OCI-LY7 (cell line): ENCODE data around the gene SH3TC1. TPM values are rescaled to one million over a fixed set of nuclear protein-coding genes. Genes with fewer than 3 reads are reported as not detected.

Experiments used
- BruUV-seq: library from RNA; stranded (reverse); fragments of 400-500 nt; replicated peaks from 2 replicates; lab custom pipeline; 2021; lab: Mats Ljungman, UMichigan
- CTCF ChIA-PET: fragments of 300-600 bp; sonication (Branson Sonifier 250); formaldehyde crosslinking; loops from one replicate; lab custom pipeline; 2022; ENCODE audit warnings: antibody characterized with exemption; ENCODE audit not compliant: unreplicated experiment; lab: Charles Lee
- POLR2A ChIA-PET: fragments of 300-600 bp; sonication (Branson Sonifier 250); formaldehyde crosslinking; loops from one replicate; lab custom pipeline; 2022; ENCODE audit warnings: antibody characterized with exemption; lab: Charles Lee
- DNase-seq: peaks from one replicate; pipeline ENCODE4 v3.0.0-alpha.2; 2015; ENCODE audit warnings: low spot score
- H2AFZ ChIP-seq: fragments of 200-600 bp; sonication (generic), shearing (Covaris generic); 2 replicates; pipeline ENCODE4 v1.6.1; 2014; ENCODE audit warnings: mild to moderate bottlenecking, antibody characterized with exemption, low read length, moderate library complexity
- H3K27ac ChIP-seq: fragments of 200-600 bp; sonication (generic); 2 replicates; pipeline ENCODE4 v1.5.1; 2014; ENCODE audit warnings: mixed run types, low read depth, mild to moderate bottlenecking, moderate library complexity, low read length, inconsistent platforms; ENCODE audit not compliant: poor library complexity, severe bottlenecking
- H3K36me3 ChIP-seq: fragments of 200-600 bp; sonication (generic); 2 replicates; pipeline ENCODE4 v1.6.1; 2014; ENCODE audit warnings: mild to moderate bottlenecking, antibody characterized with exemption, low read length, moderate library complexity, mixed read lengths; ENCODE audit not compliant: insufficient read depth
- H3K4me1 ChIP-seq: fragments of 200-600 bp; sonication (generic); 2 replicates; pipeline ENCODE4 v1.5.1; 2014; ENCODE audit warnings: mild to moderate bottlenecking, low read length; ENCODE audit not compliant: insufficient read depth, poor library complexity, severe bottlenecking
- H3K4me2 ChIP-seq: fragments of 200-600 bp; sonication (generic); 2 replicates; pipeline ENCODE4 v1.6.1; 2014; ENCODE audit warnings: mild to moderate bottlenecking, low read length
- H3K4me3 ChIP-seq: fragments of 200-600 bp; sonication (generic); 2 replicates; pipeline ENCODE4 v1.5.1; 2014; ENCODE audit warnings: mild to moderate bottlenecking, low read depth, low read length; ENCODE audit not compliant: poor library complexity, severe bottlenecking
- H3K79me2 ChIP-seq: fragments of 200-600 bp; sonication (generic); 2 replicates; pipeline ENCODE4 v1.6.1; 2016; ENCODE audit warnings: low read depth, mild to moderate bottlenecking, low read length, moderate library complexity, mixed read lengths; ENCODE audit not compliant: insufficient read depth
- H3K9me2 ChIP-seq: fragments of 200-600 bp; sonication (generic); 2 replicates; pipeline ENCODE4 v1.6.1; 2016; ENCODE audit warnings: mild to moderate bottlenecking, low read length, mixed read lengths; ENCODE audit not compliant: insufficient read depth
- H3K9me3 ChIP-seq: fragments of 200-600 bp; sonication (generic); 2 replicates; pipeline ENCODE4 v1.6.1; 2014; ENCODE audit warnings: mild to moderate bottlenecking, mixed run types, low read length, mixed read lengths
- H4K20me1 ChIP-seq: fragments of 200-600 bp; sonication (generic); 2 replicates; pipeline ENCODE4 v1.6.1; 2014; ENCODE audit warnings: mild to moderate bottlenecking, antibody characterized with exemption, low read length, moderate library complexity, mixed read lengths; ENCODE audit not compliant: insufficient read depth
- CTCF ChIP-seq: fragments of 200-600 bp; sonication (generic); conservative IDR thresholded peaks from 2 replicates; pipeline ENCODE4 v1.5.1; 2014; ENCODE audit warnings: mild to moderate bottlenecking, antibody characterized with exemption, low read length, moderate library complexity, mixed read lengths
- EZH2phosphoT487 ChIP-seq: fragments of 200-600 bp; sonication (generic); IDR thresholded peaks from 2 replicates; pipeline ENCODE4 v1.6.1; 2018; ENCODE audit warnings: low read depth, borderline replicate concordance, mild to moderate bottlenecking, mixed run types, antibody characterized with exemption, low read length, moderate library complexity, mixed read lengths
- intact Hi-C: fragments of 100-400 bp; cut with micrococcal nuclease; formaldehyde crosslinking; loops from one replicate; pipeline ENCODE4 v1.10.0; 2022; ENCODE audit not compliant: unreplicated experiment
- total RNA-seq, 2 experiments: library from RNA; depleted of rRNA in 1 of 2; stranded (reverse); fragments of >200 nt in 1 of 2; shearing (Covaris generic) in 1 of 2; gene quantifications; 2 replicates each; pipeline ENCODE4 v1.2.3, GENCODE V29; 2014 to 2022

The SH3TC1 gene
- total RNA-seq, 2 experiments from 2014 or later = 17.5 to 42.4 TPM

GRCh38 chr4:8254076-8254475, 55.0 kb downstream of the SH3TC1 start:
- Histone ChIP-seq H3K36me3 (no peaks in the 10 kb centered on the region), H3K4me2 (no peak overlapping the region), H4K20me1 (no peaks in the 10 kb centered on the region), H2AFZ (no peak overlapping the region), H3K4me1 (no peaks in the 10 kb centered on the region), H3K9me3 (no peaks in the 10 kb centered on the region), H3K27ac (no peak overlapping the region), H3K9me2 (no peaks in the 10 kb centered on the region), H3K4me3 (no peak overlapping the region), H3K79me2 (no peaks in the 10 kb centered on the region)
- intact Hi-C loops = no loop called here
- TF ChIP-seq CTCF = no peak
- TF ChIP-seq EZH2phosphoT487 = no peak
- BruUV-seq = no TSS peak
- no peak for DNase-seq
- ChIA-PET CTCF (no interaction called here), POLR2A (no interaction called here)

GRCh38 chr4:8255698-8256441, 56.8 kb downstream of the SH3TC1 start:
- H2AFZ ChIP-seq = no peak overlapping the region
- POLR2A ChIA-PET = no interaction called here
- no peak overlapping the region for H3K4me2 ChIP-seq
- H3K9me3 ChIP-seq = no peaks in the 10 kb centered on the region
- no peak overlapping the region for H3K27ac ChIP-seq
- no peaks in the 10 kb centered on the region for H3K36me3 ChIP-seq
- no peak for TF ChIP-seq CTCF
- TF ChIP-seq EZH2phosphoT487 = no peak
- H3K4me3 ChIP-seq = no peak overlapping the region
- H3K79me2 ChIP-seq = no peaks in the 10 kb centered on the region
- no peaks in the 10 kb centered on the region for H3K9me2 ChIP-seq
- intact Hi-C loops = no loop called here
- CTCF ChIA-PET = no interaction called here
- no peak for DNase-seq
- H4K20me1 ChIP-seq = no peaks in the 10 kb centered on the region
- no peaks in the 10 kb centered on the region for H3K4me1 ChIP-seq
- BruUV-seq = no TSS peak

- TF ChIP-seq EZH2phosphoT487 (no peak), CTCF (no peak)
- Histone ChIP-seq H2AFZ (no peak overlapping the region), H3K79me2 (no peaks in the 10 kb centered on the region), H3K9me2 (no peaks in the 10 kb centered on the region), H4K20me1 (no peaks in the 10 kb centered on the region), H3K27ac (no peak overlapping the region), H3K4me1 (no peaks in the 10 kb centered on the region), H3K36me3 (no peaks in the 10 kb centered on the region), H3K4me2 (no peak overlapping the region), H3K9me3 (no peaks in the 10 kb centered on the region), H3K4me3 (no peak overlapping the region)
- intact Hi-C loops = no loop called here
- ChIA-PET CTCF (no interaction called here), POLR2A (interaction anchor here (0.8 kb wide), 1 partner anchor 109 kb away, joined by 3 read pairs; no protein-coding TSS in a partner anchor)
- DNase-seq = no peak
- BruUV-seq = no TSS peak
Measured at GRCh38 chr4:8257854-8258253, 58.8 kb downstream of the SH3TC1 start.
